HepG2 (cell line): ENCODE data around the gene FAM229B. TPM values are rescaled to one million over a fixed set of nuclear protein-coding genes. Genes with fewer than 3 reads are reported as not detected.

Experiments
- EHMT2 ChIP-seq: fragments of 200-600 bp; sonication (generic); IDR thresholded peaks from 2 replicates; pipeline ENCODE4 v1.7.0; 2017; ENCODE audit warnings: antibody characterized with exemption, low read depth, low read length, borderline replicate concordance
- PCBP1 ChIP-seq: fragments of 200-400 bp; formaldehyde crosslinking; IDR thresholded peaks from 2 replicates; pipeline ENCODE4 v1.6.1; 2017; ENCODE audit warnings: mild to moderate bottlenecking, low read depth, low read length, borderline replicate concordance
- SNAPC4 ChIP-seq: sonication (generic); formaldehyde crosslinking; IDR thresholded peaks from 2 replicates; pipeline ENCODE4 v1.4.0; 2020; ENCODE audit warnings: mild to moderate bottlenecking, missing genetic modification reagents
- ZBTB40 ChIP-seq, 2 experiments: fragments of 450-650 bp in 1 of 2; sonication (generic) in 1 of 2; formaldehyde crosslinking in 1 of 2; IDR thresholded peaks; 2 replicates each; pipeline versions ENCODE4 v1.6.1 to v1.8.0; 2016 to 2022; ENCODE audit warnings: antibody characterized with exemption in 1 of 2, mild to moderate bottlenecking in 1 of 2, missing genetic modification reagents in 1 of 2
- ZNF12 ChIP-seq: sonication (generic); formaldehyde crosslinking; IDR thresholded peaks from 2 replicates; pipeline ENCODE4 v1.5.0; 2020; ENCODE audit warnings: missing genetic modification reagents
- ZNF207 ChIP-seq: fragments of 450-650 bp; IDR thresholded peaks from 2 replicates; pipeline ENCODE4 v1.6.1; 2016; ENCODE audit warnings: antibody characterized with exemption, borderline replicate concordance
- ZNF331 ChIP-seq: sonication (generic); formaldehyde crosslinking; IDR thresholded peaks from 2 replicates; pipeline ENCODE4 v1.4.0; 2020; ENCODE audit warnings: missing genetic modification reagents
- ZNF720 ChIP-seq: sonication (generic); formaldehyde crosslinking; IDR thresholded peaks from 2 replicates; pipeline ENCODE4 v1.4.0; 2020; ENCODE audit warnings: missing genetic modification reagents
- ZNF768 ChIP-seq: sonication (generic); formaldehyde crosslinking; IDR thresholded peaks from 2 replicates; pipeline ENCODE4 v1.4.0; 2020; ENCODE audit warnings: missing genetic modification reagents
- ZNF841 ChIP-seq: sonication (generic); formaldehyde crosslinking; IDR thresholded peaks from 2 replicates; pipeline ENCODE4 v1.8.1; 2023; ENCODE audit warnings: missing genetic modification reagents, borderline replicate concordance
- ZSCAN5A ChIP-seq: sonication (generic); formaldehyde crosslinking; IDR thresholded peaks from 2 replicates; pipeline ENCODE4 v1.8.0; 2022; ENCODE audit warnings: mild to moderate bottlenecking, missing genetic modification reagents, borderline replicate concordance
- polyA plus RNA-seq, 8 experiments: library from polyadenylated mRNA; depleted of rRNA in 3 of 8; stranded (reverse) in 7 of 8; unstranded in 1 of 8; fragments of >200 nt; fragmentation: Illumina TruSeq in 4 of 8; extraction: Trizol in 4 of 8; gene quantifications; 2 replicates each; pipeline versions ENCODE4 v1.2.1 to v1.2.3, GENCODE V29; 2011 to 2016; ENCODE audit warnings: low read depth in 4 of 8, missing spikeins in 1 of 8, mixed read lengths in 1 of 8; ENCODE audit not compliant: insufficient read depth in 1 of 8
- total RNA-seq, 5 experiments: library from RNA; depleted of rRNA; stranded (reverse); fragments of >200 nt; fragmentation: Illumina TruSeq; extraction: Trizol; gene quantifications; 2 replicates each; pipeline ENCODE4 v1.2.3, GENCODE V29; 2016; ENCODE audit warnings: low read depth in 1 of 5

FAM229B gene
- total and polyA plus RNA-seq, 2 of the 13 experiments (the other 11 are each of a cell fraction or from before 2014, with no cell fraction given), result 11.3 to 19.5 TPM

- no peak for TF ChIP-seq ZBTB40 (IDR thresholded peaks at IDR 0.05)
- no peak for TF ChIP-seq ZBTB40 (CRISPR knock-in tag; IDR thresholded peaks at IDR 0.05)
- no peak for TF ChIP-seq ZNF768 (CRISPR knock-in tag)
- no peak for TF ChIP-seq ZNF12
- no peak for TF ChIP-seq ZNF207
- no peak for TF ChIP-seq ZSCAN5A (CRISPR knock-in tag)
- no peak for TF ChIP-seq ZNF720 (CRISPR knock-in tag)
- no peak for TF ChIP-seq PCBP1
- TF ChIP-seq EHMT2, result no peak
- TF ChIP-seq ZNF841 (CRISPR knock-in tag), result no peak
- TF ChIP-seq ZNF331 (CRISPR knock-in tag), result no peak
- no peak for TF ChIP-seq SNAPC4 (CRISPR knock-in tag)
Measured at GRCh38 chr6:112038756-112039430, 48.5 kb upstream of the FAM229B start (continued).
